Choroid plexus epithelial cell (primary cell): ENCODE measurements around the gene PTAFR.

Source experiments
- DNase-seq: peaks from one replicate; pipeline ENCODE4 v3.0.0-alpha.2; 2010; ENCODE audit warnings: low read depth
- H3K4me3 ChIP-seq: 2 replicates; pipeline ENCODE4 v1.5.1; 2011; ENCODE audit warnings: low read depth, mild to moderate bottlenecking, control low read depth, low read length, moderate library complexity
- TF ChIP-seq, protein P1 (sequence below): conservative IDR thresholded peaks from 2 replicates; pipeline ENCODE4 v1.5.1; 2011; ENCODE audit warnings: low read depth, mild to moderate bottlenecking, control low read depth, inconsistent platforms, low read length, moderate library complexity

PTAFR gene

DNA sequence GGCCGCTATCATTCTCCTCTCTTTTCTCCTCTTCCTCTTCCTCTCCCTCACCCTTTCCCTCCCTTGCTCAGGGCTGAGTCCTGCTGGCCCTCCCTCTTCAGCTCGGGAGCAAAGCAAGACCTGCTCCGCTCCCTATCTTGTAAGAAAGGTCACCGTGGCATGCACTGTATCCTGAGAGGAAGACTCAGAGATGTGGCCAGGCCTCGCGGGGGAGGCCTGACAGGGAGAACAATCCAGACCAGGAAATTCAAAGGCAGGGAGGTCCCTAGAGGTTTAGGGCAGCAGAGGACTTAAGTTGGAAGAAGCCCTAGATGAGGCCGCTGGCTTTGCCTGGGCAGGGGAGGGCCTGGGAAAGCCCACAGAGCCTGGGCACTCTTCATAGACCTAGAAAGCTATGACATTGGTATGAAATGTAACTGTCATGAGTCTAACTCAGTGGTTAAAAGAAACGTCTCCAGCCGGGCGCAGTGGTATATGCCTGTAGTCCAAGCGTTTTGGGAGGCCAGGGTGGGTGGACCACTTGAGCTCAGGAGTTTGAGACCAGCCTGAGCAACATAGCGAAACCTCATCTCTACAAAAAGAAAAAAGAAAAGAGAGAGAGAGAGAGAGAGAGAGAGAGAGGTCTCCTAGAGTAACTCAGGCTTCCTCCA lies 14.6 kb upstream of the PTAFR start:
- no peak overlapping the region for H3K4me3 ChIP-seq
- DNase-seq = no peak
- TF ChIP-seq, protein P1, sequence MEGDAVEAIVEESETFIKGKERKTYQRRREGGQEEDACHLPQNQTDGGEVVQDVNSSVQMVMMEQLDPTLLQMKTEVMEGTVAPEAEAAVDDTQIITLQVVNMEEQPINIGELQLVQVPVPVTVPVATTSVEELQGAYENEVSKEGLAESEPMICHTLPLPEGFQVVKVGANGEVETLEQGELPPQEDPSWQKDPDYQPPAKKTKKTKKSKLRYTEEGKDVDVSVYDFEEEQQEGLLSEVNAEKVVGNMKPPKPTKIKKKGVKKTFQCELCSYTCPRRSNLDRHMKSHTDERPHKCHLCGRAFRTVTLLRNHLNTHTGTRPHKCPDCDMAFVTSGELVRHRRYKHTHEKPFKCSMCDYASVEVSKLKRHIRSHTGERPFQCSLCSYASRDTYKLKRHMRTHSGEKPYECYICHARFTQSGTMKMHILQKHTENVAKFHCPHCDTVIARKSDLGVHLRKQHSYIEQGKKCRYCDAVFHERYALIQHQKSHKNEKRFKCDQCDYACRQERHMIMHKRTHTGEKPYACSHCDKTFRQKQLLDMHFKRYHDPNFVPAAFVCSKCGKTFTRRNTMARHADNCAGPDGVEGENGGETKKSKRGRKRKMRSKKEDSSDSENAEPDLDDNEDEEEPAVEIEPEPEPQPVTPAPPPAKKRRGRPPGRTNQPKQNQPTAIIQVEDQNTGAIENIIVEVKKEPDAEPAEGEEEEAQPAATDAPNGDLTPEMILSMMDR = no peak

DNA sequence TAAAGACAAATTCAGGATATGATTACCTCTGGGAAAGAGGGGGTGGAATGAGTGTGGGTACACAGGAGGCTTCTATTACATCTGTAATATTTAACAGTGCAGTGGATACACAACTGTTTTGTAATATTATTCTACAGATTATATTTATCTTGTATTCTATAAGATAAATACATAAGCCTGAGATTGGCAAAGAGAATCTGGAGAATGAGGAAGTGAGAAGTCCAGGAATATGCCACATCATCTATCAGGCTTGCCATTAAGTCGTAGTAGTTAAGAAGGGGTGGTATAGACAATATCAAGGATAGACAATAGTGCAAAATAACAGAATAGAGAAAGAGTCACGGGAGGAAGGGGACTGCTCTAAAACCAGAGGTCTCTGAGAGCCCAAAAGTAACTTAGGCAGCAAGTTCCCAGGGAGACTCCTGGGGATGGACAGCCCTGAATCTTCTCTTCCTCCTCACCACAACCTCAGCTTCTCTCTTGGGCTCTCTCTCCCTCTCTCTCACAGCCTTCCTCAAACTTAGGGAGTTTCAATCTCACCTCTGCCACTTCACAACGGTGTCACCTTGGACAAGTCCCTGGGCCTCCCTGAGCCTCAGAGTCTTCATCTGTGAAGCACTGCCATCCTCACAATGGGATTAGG lies 14.0 kb upstream of the PTAFR start:
- H3K4me3 ChIP-seq = no peak overlapping the region
- no peak for DNase-seq
- TF ChIP-seq, protein P1 = no peak

DNA sequence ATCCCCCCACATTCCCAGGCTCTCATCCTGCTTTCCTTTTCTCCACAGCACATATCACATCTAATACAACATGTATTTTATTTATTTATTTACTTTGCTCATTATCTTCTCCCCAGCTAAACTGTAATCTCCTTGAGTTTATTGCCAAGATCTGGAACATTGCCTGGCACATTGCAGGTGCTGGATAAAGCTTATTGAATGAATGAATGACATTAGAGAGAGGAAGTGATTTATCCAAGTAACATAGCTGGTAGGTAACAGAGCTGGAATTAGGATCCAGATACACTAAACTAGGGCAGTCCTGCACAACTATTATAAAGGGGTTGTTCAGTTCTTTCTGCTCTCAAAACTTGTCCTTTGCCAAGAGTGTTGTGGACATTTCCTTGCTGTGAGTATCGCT lies 8.6 kb upstream of the PTAFR start:
- TF ChIP-seq, protein P1 = no peak
- no peak overlapping the region for H3K4me3 ChIP-seq
- no peak for DNase-seq

DNA sequence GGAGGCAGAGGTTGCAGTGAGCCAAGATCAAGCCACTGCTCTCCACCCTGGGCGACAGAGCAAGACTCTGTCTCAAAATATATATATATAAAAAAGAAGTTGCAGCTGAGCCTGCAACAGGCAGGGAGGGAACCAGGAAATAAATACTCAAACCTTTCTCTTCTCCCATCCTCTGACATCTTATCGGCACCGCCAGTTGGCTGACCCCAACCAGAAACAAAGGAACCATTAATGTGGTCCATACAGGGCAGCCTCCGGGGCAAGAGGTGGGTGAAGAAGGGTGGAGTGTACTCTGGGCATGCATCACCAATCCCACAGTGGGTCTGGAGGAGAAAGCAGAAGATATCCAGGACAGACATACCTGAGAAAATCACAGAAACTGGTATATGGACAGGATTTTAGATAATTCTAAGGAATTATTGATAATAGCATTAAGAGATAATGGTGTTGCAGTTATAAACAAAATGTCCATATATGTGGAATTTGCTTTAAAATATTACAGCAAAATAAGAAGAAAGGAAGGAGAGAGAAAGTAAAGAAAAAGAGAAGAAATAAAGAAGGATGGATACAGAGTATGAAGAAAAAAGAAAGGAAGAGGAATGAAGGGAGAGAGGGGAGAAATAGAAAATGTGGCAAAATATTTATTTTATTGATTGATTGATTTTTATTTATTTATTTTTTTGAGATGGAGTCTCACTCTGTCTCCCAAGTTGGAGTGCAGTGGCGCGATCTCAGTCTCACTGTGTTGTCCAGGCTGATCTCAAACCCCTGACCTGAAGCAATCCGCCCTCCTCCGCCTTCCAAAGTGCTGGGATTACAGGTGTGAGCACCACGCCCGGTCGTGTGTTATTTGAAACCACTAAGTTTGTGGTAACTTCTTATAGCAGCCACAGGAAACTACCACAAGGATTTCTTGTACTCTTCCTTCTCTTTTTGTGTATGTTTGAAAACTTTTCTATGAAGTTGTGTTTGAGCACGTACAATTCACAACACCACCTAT lies 4.1 kb upstream of the PTAFR start:
- no peak for DNase-seq
- TF ChIP-seq, protein P1 = no peak
- no peak overlapping the region for H3K4me3 ChIP-seq

DNA sequence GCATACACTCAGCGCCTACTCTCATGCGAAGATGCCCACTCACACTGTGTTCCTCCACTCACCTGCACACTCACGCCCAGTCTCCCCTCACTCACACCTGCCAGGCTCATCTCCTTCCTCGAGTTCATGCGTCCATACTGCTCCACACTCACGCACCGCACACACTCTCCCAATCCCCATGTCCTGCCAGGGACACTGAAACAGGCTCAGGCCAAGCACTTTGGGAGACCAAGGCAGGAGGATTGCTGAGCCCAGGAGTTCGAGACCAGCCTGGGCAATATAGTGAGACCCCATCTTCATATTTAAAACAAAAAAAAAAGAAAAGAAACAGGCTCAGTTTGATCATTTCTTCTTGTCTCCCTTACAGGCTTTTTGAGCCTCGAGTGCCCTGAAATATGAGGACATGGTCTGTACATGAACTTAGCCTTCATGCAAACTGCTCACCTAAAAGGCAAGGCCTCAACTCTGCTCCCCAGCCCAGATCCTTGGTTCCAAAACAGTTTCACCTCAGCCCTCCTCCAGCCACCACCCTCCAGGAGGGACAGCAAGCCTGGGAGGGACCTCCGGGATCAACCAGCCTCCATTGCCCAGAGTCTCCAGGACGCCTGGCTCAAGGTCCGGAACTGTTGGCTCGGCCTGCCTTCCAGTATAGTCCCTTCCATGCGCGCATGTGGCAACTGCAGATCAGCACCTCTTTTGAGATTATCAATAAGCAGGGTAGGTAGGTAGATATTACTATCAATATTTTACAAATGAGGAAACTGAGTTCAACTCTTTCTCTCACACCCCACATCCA lies 2.4 kb upstream of the PTAFR start:
- TF ChIP-seq, protein P1 = no peak
- no peak for DNase-seq
- no peak overlapping the region for H3K4me3 ChIP-seq

DNA sequence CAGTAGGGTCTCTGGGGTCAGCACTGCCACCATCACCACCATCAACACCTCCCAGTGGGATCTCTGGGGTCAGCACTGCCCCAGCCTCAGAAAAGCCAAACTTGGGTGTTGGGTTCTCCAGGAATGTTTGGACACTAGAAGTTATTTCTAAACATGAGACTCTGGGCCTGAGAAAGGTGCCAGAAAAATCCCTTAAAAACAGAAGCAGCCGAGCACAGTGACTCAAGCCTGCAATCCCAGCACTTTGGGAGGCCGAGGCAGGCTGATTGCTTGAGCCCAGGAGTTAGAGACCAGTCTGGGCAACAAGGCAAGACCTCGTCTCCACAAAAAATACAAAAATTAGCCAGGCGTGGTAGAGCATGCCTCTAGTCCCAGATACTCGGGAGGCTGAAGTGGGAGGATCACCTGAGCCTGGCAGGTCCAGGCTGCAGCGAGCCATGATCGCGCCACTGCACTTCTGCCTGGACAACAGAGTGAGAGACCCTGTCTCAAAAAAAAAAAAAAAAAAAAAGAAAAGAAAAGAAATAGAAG lies 470 bp downstream of the PTAFR start:
- H3K4me3 ChIP-seq = no peak overlapping the region
- DNase-seq = no peak

More for the DNA sequence above, 470 bp downstream of the PTAFR start:
- TF ChIP-seq, protein P1 = no peak
